ENCODE data around the gene TGFBR2. TPM values are rescaled to one million over a fixed set of nuclear protein-coding genes. Genes with fewer than 3 reads are reported as not detected.

Gene TGFBR2
- total RNA-seq, 1 experiment from 2014 or later: 48.2 TPM

- no peaks in the 10 kb centered on the region for H3K9me3 ChIP-seq (ENCODE audit: low read length)
- no peak for ATAC-seq
- BruUV-seq (replicated peaks): no TSS peak
- CTCF ChIA-PET: no interaction called here
- H2AFZ ChIP-seq (ENCODE audit: low read length): no peak overlapping the region
- peaks cover 34% of the 10 kb centered on the region for H3K4me1 ChIP-seq (ENCODE audit: insufficient read depth, low read length)
- H3K27ac ChIP-seq (ENCODE audit: low read length): no peak overlapping the region
- no peak overlapping the region for H3K4me2 ChIP-seq (ENCODE audit: low read length)
- H3F3A ChIP-seq (ENCODE audit: low read length, unreplicated experiment): peaks cover 14% of the 10 kb centered on the region
- intact Hi-C loops (cut with micrococcal nuclease): no loop called here
- H3K27me3 ChIP-seq (ENCODE audit: low read length): no peaks in the 10 kb centered on the region
- DNase-seq: no peak
- TF ChIP-seq EZH2 (IDR thresholded peaks at IDR 0.05; ENCODE audit: low read length, unreplicated experiment): no peak
- TF ChIP-seq CTCF (conservative IDR thresholded peaks at IDR 0.05; ENCODE audit: low read depth, low read length): no peak
- TF ChIP-seq EZH2phosphoT487 (IDR thresholded peaks at IDR 0.05; ENCODE audit: borderline replicate concordance, low read length): no peak
- H3K79me2 ChIP-seq (ENCODE audit: low read length): peaks cover 18% of the 10 kb centered on the region
- H3K36me3 ChIP-seq (ENCODE audit: low read depth, low read length): peaks cover 40% of the 10 kb centered on the region
- H4K20me1 ChIP-seq (ENCODE audit: low read length): no peaks in the 10 kb centered on the region
- POLR2A ChIA-PET (ENCODE audit: unreplicated experiment): no interaction called here
- no peak overlapping the region for H3K4me3 ChIP-seq (ENCODE audit: low read length)
- no peaks in the 10 kb centered on the region for H3K9me2 ChIP-seq (replicated peaks; ENCODE audit: low read length)
- H3K9ac ChIP-seq (ENCODE audit: low read length): no peak overlapping the region
Measured at GRCh38 chr3:30662836-30663235, 56.4 kb downstream of the TGFBR2 start.

DNA sequence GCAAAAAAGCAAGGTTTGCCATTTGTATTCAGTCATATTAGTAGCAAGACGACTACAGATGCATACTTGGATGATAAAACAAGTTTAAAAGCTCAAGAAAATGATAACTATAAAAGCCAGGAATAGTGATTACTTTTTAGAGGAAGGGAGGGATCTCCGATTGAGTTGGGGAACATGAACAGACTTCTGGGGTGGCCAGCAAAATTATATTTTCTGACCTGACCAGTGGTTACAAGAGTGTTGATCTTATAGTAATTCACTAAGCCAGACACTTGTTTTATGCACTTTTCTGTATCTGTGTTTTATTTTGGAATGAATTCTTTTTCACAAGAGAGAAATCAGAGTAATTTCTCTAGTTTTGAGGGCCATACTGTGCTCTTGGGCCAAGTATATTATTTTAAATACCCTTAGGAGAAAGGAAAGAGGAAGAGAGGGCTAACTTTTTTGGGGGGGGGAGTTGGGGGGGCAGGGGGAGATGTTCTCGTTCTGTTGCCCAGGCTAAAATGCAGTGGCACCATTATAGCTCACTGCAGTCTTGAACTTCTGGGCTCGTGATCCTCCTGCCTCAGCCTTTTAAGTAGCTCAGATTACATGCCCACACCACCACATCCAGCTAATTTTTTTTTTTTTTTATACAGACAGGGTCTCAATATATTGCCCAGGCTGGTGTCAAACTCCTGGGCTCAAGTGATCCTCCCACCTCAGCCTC lies 57.3 kb downstream of the TGFBR2 start:
- H3F3A ChIP-seq (ENCODE audit: low read length, unreplicated experiment): peaks cover 8% of the 10 kb centered on the region
- H3K27me3 ChIP-seq (ENCODE audit: low read length): no peaks in the 10 kb centered on the region
- DNase-seq (no peak), ATAC-seq (no peak)
- H3K9ac ChIP-seq (ENCODE audit: low read length): no peak overlapping the region
- intact Hi-C loops (cut with micrococcal nuclease): no loop called here
- H3K79me2 ChIP-seq (ENCODE audit: low read length): peaks cover 18% of the 10 kb centered on the region
- no peaks in the 10 kb centered on the region for H4K20me1 ChIP-seq (ENCODE audit: low read length)
- H3K9me3 ChIP-seq (ENCODE audit: low read length): no peaks in the 10 kb centered on the region
- H3K4me1 ChIP-seq (ENCODE audit: insufficient read depth, low read length): peaks cover 25% of the 10 kb centered on the region
- H3K9me2 ChIP-seq (replicated peaks; ENCODE audit: low read length): no peaks in the 10 kb centered on the region
- H3K4me3 ChIP-seq (ENCODE audit: low read length): no peak overlapping the region
- CTCF ChIA-PET: no interaction called here
- H3K36me3 ChIP-seq (ENCODE audit: low read depth, low read length): peaks cover 42% of the 10 kb centered on the region
- no peak for TF ChIP-seq EZH2 (IDR thresholded peaks at IDR 0.05; ENCODE audit: low read length, unreplicated experiment)
- no peak for TF ChIP-seq EZH2phosphoT487 (IDR thresholded peaks at IDR 0.05; ENCODE audit: borderline replicate concordance, low read length)
- no peak for TF ChIP-seq CTCF (conservative IDR thresholded peaks at IDR 0.05; ENCODE audit: low read depth, low read length)
- BruUV-seq (replicated peaks): no TSS peak
- no peak overlapping the region for H3K4me2 ChIP-seq (ENCODE audit: low read length)
- H2AFZ ChIP-seq (ENCODE audit: low read length): no peak overlapping the region
- POLR2A ChIA-PET (ENCODE audit: unreplicated experiment): interaction anchor here (0.6 kb wide), 2 partner anchors 47 to 322 kb away, joined by 5 read pairs; no protein-coding TSS in a partner anchor
- H3K27ac ChIP-seq (ENCODE audit: low read length): no peak overlapping the region

- DNase-seq: no peak
- Histone ChIP-seq H3F3A (ENCODE audit: low read length, unreplicated experiment) (peaks cover 3% of the 10 kb centered on the region), H3K9me3 (ENCODE audit: low read length) (no peaks in the 10 kb centered on the region), H3K9ac (ENCODE audit: low read length) (no peak overlapping the region), H3K36me3 (ENCODE audit: low read depth, low read length) (peaks cover 42% of the 10 kb centered on the region), H4K20me1 (ENCODE audit: low read length) (no peaks in the 10 kb centered on the region), H3K4me2 (ENCODE audit: low read length) (no peak overlapping the region), H3K4me1 (ENCODE audit: insufficient read depth, low read length) (peaks cover 18% of the 10 kb centered on the region), H3K27me3 (ENCODE audit: low read length) (no peaks in the 10 kb centered on the region), H2AFZ (ENCODE audit: low read length) (no peak overlapping the region), H3K9me2 (replicated peaks; ENCODE audit: low read length) (no peaks in the 10 kb centered on the region), H3K79me2 (ENCODE audit: low read length) (peaks cover 18% of the 10 kb centered on the region), H3K27ac (ENCODE audit: low read length) (no peak overlapping the region), H3K4me3 (ENCODE audit: low read length) (no peak overlapping the region)
- TF ChIP-seq EZH2 (IDR thresholded peaks at IDR 0.05; ENCODE audit: low read length, unreplicated experiment): no peak
- TF ChIP-seq CTCF (conservative IDR thresholded peaks at IDR 0.05; ENCODE audit: low read depth, low read length): no peak
- no peak for TF ChIP-seq EZH2phosphoT487 (IDR thresholded peaks at IDR 0.05; ENCODE audit: borderline replicate concordance, low read length)
- intact Hi-C loops (cut with micrococcal nuclease): no loop called here
- CTCF ChIA-PET: no interaction called here
- BruUV-seq (replicated peaks): no TSS peak
- POLR2A ChIA-PET (ENCODE audit: unreplicated experiment): no interaction called here
- ATAC-seq: no peak
Measured at GRCh38 chr3:30664459-30664858, 58.1 kb downstream of the TGFBR2 start.

All from PC-3 (cell line).